Body of pancreas (tissue), 4 donors: Measurements from ENCODE around the gene MTX3. TPM values are rescaled to one million over a fixed set of nuclear protein-coding genes. Genes with fewer than 3 reads are reported as not detected.
A peak's percentile ranks its signal among the peaks of the same experiment; 100 is the strongest.

Experiments used
- ATAC-seq: fragments of 150-250 bp; one replicate; pipeline ENCODE4 v1.9.1; 2016
- DNase-seq, 4 donors: peaks; one replicate each; pipeline ENCODE4 v3.0.0-alpha.2; 2019
- H3K27ac ChIP-seq, 4 donors: fragments of 200-600 bp; sonication (generic); 1 replicate in 3 of 4; 2 replicates in 1 of 4; pipeline versions ENCODE4 v1.5.1 to v1.6.1; 2016 to 2019; ENCODE audit warnings: mild to moderate bottlenecking in 1 of 4, mixed read lengths in 1 of 4, moderate library complexity in 1 of 4
- H3K27me3 ChIP-seq, 2 donors: fragments of 200-600 bp; sonication (generic); one replicate each; pipeline ENCODE4 v1.6.0; 2016; ENCODE audit warnings: mild to moderate bottlenecking in 1 of 2
- H3K36me3 ChIP-seq, 2 donors: fragments of 200-600 bp; sonication (generic); replicated peaks in 1 of 2; 2 replicates each; pipeline ENCODE4 v1.5.1; 2016; ENCODE audit warnings: low read depth in 2 of 2; ENCODE audit not compliant: insufficient read depth in 1 of 2
- H3K4me1 ChIP-seq: fragments of 200-600 bp; sonication (generic); one replicate; pipeline ENCODE4 v1.6.0; 2016
- H3K4me3 ChIP-seq, 2 donors: fragments of 200-600 bp; sonication (generic); 1 replicate in 1 of 2; 2 replicates in 1 of 2; pipeline ENCODE4 v1.5.1; 2016 to 2019
- H3K9me3 ChIP-seq, 3 donors: fragments of 200-600 bp; sonication (generic); 1 replicate in 2 of 3; 2 replicates in 1 of 3; pipeline ENCODE4 v1.5.1; 2016
- POLR2A ChIP-seq, 3 donors: fragments of 450-650 bp; IDR thresholded peaks; one replicate each; pipeline ENCODE4 v1.6.1; 2016; ENCODE audit warnings: antibody characterized with exemption in 3 of 3, mild to moderate bottlenecking in 2 of 3
- WGBS, 2 donors: methylation state at CpG; one replicate each; pipeline ENCODE4 v1.1.5; 2017; 5-methylcytosine and 5-hydroxymethylcytosine counted together
- intact Hi-C: fragments of 100-400 bp; cut with DNase I; formaldehyde crosslinking; loops from one replicate; pipeline ENCODE4 v1.15.1; 2023
- total RNA-seq, 2 donors: library from RNA; depleted of rRNA; stranded (reverse); fragments of >200 nt; gene quantifications; one replicate each; pipeline ENCODE4 v1.1.0, GENCODE V29; 2016
- TF ChIP-seq, protein P1 (sequence below), 7 experiments: fragments of 450-650 bp in 4 of 7; fragments of 200-600 bp in 3 of 7; sonication (generic) in 3 of 7; IDR thresholded peaks; one replicate each; pipeline ENCODE4 v1.5.1; 2016 to 2019; ENCODE audit warnings: antibody characterized with exemption in 7 of 7

Gene MTX3
- total RNA-seq, 2 donors from 2014 or later: 5.6 to 9.1 TPM

DNA sequence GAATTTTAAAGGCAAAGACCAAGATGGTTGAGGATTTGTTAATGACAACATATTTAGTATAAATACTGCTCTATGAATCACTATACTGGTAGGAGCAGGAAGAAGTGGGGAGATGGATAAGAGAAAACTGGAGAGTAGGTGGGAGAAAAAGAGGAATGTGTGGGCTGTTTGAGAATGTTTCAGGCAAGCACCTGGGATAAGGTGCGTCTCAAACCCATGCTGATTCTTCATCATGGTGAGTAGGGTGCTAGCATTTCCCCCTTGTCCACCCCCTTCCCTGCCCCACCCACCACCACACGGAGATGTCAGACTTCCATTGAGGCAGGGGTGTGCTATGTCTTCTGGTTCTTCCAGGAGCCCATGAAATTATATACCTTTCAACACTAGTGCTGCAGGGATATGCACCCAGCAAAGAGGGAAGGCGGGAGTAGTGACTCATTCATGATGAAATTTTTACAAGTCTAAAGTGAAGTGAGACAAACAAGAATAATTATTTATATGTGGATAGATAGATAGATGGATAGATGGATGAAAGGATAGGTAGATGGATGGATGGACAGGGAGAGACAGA lies 54.3 kb downstream of the MTX3 start:
- no peak for TF ChIP-seq POLR2A (IDR thresholded peaks at IDR 0.05)
- TF ChIP-seq, protein P1, sequence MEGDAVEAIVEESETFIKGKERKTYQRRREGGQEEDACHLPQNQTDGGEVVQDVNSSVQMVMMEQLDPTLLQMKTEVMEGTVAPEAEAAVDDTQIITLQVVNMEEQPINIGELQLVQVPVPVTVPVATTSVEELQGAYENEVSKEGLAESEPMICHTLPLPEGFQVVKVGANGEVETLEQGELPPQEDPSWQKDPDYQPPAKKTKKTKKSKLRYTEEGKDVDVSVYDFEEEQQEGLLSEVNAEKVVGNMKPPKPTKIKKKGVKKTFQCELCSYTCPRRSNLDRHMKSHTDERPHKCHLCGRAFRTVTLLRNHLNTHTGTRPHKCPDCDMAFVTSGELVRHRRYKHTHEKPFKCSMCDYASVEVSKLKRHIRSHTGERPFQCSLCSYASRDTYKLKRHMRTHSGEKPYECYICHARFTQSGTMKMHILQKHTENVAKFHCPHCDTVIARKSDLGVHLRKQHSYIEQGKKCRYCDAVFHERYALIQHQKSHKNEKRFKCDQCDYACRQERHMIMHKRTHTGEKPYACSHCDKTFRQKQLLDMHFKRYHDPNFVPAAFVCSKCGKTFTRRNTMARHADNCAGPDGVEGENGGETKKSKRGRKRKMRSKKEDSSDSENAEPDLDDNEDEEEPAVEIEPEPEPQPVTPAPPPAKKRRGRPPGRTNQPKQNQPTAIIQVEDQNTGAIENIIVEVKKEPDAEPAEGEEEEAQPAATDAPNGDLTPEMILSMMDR (IDR thresholded peaks at IDR 0.05): no peak
- WGBS, 2 donors: 82 to 92% methylated on average over 3 of the region's 3 CpGs
- Histone ChIP-seq H3K27me3 (no peaks in the 10 kb centered on the region), H3K4me1 (peaks cover 9% of the 10 kb centered on the region), H3K36me3 (no peaks in the 10 kb centered on the region), H3K4me3 (no peak overlapping the region), H3K9me3 (no peaks in the 10 kb centered on the region), H3K27ac (no peak overlapping the region)
- DNase-seq (no peak), ATAC-seq (no peak)
- intact Hi-C loops: no loop called here

DNA sequence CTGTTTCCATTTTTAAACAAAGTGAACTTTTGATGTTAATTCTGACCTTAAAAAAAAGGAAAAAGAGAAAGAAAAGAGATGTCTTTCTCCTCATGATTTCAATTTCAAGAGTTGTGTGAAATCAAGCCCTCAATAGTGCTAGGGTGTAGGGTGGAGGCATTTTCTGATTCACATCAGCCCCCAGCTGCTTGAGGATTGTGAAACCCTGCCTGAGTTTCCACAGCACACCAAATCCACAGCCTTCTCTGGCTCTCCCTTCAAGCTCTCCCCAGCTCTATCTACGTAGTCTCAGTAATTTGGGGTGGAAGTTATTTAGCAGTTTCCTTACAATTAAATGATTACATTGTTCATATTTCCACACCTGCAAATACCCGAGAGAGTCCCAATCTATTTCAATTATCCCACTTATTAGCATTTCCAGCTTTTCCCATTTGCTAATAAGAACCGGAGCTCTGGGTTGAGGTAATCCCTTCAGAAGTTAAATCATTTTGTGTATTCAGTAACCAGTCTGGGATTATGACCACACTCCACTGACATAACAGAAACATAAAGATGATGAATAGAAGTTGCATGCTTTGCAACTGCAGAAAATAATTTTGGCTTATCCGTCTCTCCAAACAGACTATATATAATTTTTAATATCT lies 54.9 kb downstream of the MTX3 start:
- 35 to 48% methylated on average over 4 of the region's 4 CpGs for WGBS, 2 donors
- ATAC-seq: no peak
- DNase-seq: peak in 1 of 4 donors; percentile 13
- Histone ChIP-seq H3K9me3 (no peaks in the 10 kb centered on the region), H3K4me1 (peaks cover 9% of the 10 kb centered on the region), H3K4me3 (no peak overlapping the region), H3K36me3 (no peaks in the 10 kb centered on the region), H3K27ac (no peak overlapping the region), H3K27me3 (no peaks in the 10 kb centered on the region)
- intact Hi-C loops: no loop called here
- TF ChIP-seq, protein P1 (IDR thresholded peaks at IDR 0.05): no peak
- no peak for TF ChIP-seq POLR2A (IDR thresholded peaks at IDR 0.05)

DNA sequence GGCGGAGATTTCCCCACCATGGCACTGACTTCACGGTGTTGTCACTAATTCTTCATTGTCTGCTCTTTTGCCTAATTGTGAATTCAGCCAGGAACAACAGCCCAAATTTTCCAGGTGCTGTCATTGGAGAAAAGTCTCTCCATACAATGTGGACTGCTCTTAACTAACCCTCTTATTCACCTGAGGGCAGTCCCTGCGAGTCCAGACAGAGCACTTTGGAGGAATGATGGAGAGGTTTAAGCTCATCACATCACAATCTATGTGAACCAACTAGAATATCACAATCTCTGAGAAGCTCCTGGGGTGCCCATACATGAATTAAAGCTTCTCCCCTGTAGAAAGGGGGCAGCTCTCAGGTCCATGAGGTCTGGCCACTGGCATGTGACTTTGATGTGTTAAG lies 56.4 kb downstream of the MTX3 start:
- ATAC-seq: no peak
- Histone ChIP-seq H3K4me1 (peaks cover 9% of the 10 kb centered on the region), H3K27me3 (no peaks in the 10 kb centered on the region), H3K9me3 (no peaks in the 10 kb centered on the region), H3K27ac (no peak overlapping the region), H3K4me3 (no peak overlapping the region), H3K36me3 (no peaks in the 10 kb centered on the region)
- 97 to 98% methylated on average over 3 of the region's 3 CpGs for WGBS, 2 donors
- intact Hi-C loops: no loop called here
- TF ChIP-seq POLR2A (IDR thresholded peaks at IDR 0.05): no peak
- TF ChIP-seq, protein P1 (IDR thresholded peaks at IDR 0.05): no peak
- no peak for DNase-seq

DNA sequence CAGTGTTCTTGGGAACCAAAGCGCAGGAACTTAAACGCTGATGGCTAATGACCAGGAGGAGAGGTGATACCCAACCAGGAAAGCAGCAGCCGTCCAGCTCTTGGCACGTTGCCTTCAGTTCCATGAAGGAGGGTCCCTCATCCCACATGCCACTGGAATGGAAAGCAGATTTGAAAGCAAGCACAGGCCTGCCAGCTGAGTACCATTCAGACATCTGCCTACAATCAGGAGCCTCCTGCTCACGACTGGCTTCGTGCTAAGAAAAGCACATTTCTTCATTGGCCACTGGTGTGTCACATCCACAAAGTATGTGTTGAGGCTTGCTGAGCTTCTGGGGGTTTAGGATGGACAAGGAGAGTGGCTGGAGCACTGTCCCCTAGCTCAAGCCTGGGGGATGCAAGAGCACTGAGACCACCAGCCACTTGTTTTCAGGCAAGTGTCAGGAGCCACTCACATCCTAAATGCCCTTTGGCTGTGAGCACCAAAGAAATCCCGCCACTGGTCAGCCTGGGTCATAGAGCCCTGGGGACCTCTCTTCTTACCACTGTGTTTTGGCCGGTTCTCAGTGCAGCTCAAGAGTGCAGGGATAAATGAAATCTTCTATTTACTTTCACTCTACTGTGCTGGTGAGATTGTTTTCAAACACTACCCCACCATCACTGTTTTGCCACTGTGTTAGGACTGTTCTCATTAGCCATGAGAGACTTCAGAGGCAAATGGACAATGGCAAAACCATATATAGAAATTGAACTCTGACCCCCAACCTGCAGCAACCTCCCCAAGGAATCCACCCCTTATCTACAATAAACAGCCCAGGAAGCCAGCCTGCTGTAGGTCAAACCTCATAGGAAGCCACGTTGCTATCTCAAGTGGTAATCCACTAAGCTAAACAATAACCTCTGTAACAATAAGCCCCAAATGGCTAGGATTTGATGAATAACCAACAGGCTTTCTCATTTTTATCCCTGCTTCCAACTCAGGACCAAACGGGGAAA lies 58.3 kb downstream of the MTX3 start:
- WGBS, 2 donors: 71 to 86% methylated on average over 8 to 10 of the region's 10 CpGs
- H3K27ac ChIP-seq: no peak overlapping the region
- intact Hi-C loops: no loop called here
- no peaks in the 10 kb centered on the region for H3K27me3 ChIP-seq
- H3K4me3 ChIP-seq: no peak overlapping the region
- no peak for ATAC-seq
- no peaks in the 10 kb centered on the region for H3K9me3 ChIP-seq
- no peaks in the 10 kb centered on the region for H3K36me3 ChIP-seq
- TF ChIP-seq, protein P1 (IDR thresholded peaks at IDR 0.05): no peak
- no peak for TF ChIP-seq POLR2A (IDR thresholded peaks at IDR 0.05)
- H3K4me1 ChIP-seq: peaks cover 9% of the 10 kb centered on the region
- no peak for DNase-seq
